ENCODE measurements around the gene FILIP1L.

FILIP1L gene

DNA sequence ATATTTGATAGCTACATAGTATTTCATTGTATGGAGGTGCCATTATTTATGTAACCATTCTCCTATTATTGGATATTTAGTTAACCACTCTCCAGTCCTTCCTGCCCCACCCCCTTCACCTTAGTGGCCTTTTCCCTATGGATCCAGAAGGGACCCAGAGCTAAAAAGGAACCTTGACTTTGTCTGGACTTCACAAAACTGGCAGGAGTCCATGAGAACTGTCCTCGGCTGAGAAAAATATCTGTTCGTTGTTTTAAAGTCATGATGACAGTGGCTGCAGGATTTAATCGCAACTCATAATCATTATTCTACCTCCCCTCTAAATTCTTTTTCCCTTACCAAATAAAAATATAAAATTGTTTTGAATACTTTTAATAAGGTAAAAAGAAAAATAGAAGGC lies 166.9 kb downstream of the FILIP1L start:
- no peaks in the 10 kb centered on the region for H3K9me3 ChIP-seq (ENCODE audit: control extremely low read depth in 1 of 5, control insufficient read depth in 4 of 5, insufficient read depth in 2 of 5, low read depth in 1 of 5, low read length in 4 of 5)
- POLR2A ChIA-PET: no interaction called here
- H3K4me3 ChIP-seq (ENCODE audit: control insufficient read depth in 1 of 7, extremely low read depth in 1 of 7, insufficient read depth in 4 of 7, low read depth in 2 of 7, low read length in 6 of 7): no peak overlapping the region
- WGBS (ENCODE audit: insufficient coverage): no CpG with 5 or more reads among the region's 3 CpGs
- H3K27me3 ChIP-seq (replicated peaks in 2 of 5; ENCODE audit: control insufficient read depth in 4 of 5, insufficient read depth in 5 of 5, low read length in 4 of 5): no peaks in the 10 kb centered on the region
- H3K4me1 ChIP-seq (ENCODE audit: control extremely low read depth in 1 of 4, control insufficient read depth in 4 of 4, insufficient read depth in 4 of 4, low read length in 3 of 4): peaks cover 0 to 18% (median 0%) of the 10 kb centered on the region in 4 experiments
- DNase-seq: no peak
- CTCF ChIA-PET: no interaction called here
- no peak overlapping the region for H3K27ac ChIP-seq (ENCODE audit: insufficient read depth in 1 of 2, low read depth in 1 of 2, low read length in 2 of 2, poor library complexity in 1 of 2, severe bottlenecking in 2 of 2)
- no peaks in the 10 kb centered on the region for H3K36me3 ChIP-seq (ENCODE audit: control insufficient read depth in 4 of 4, insufficient read depth in 4 of 4, low read length in 3 of 4)

DNA sequence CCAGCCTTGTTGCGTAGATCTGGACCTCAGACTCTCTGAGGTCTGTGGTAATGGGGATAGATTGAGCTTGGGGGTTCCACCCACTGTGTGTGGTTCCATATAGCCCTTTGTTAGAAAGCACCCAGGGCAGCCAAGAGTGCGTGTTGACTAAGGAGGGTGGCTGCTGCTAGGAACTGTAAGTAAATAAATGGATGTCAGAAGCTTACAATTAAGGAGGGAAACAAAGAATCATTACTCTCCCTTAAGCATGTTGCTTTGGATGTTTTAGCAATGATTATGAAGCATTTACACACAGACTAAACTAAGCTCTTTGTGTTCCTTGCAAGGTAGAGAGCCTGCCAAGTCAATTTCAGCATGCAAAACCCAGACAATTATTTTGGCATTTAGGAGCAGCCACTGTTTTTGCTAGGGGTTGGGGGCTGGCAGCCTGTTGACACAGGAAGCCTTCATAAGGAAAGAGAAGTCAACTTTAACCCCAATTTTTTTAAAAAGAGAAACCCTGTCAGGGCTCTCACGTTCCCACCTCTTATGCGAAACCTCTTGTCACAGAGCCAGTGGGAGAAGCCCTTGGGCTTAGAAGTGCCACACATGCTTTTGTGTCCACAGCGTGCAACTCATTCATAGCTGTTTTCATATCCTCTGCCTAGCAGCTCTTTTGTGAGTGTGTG lies 168.8 kb downstream of the FILIP1L start:
- peaks cover 0 to 11% (median 0%) of the 10 kb centered on the region in 4 experiments for H3K4me1 ChIP-seq (ENCODE audit: control extremely low read depth in 1 of 4, control insufficient read depth in 4 of 4, insufficient read depth in 4 of 4, low read length in 3 of 4)
- no peak for DNase-seq
- POLR2A ChIA-PET: no interaction called here
- 90% methylated on average over 3 of the region's 5 CpGs for WGBS (ENCODE audit: insufficient coverage)
- no peaks in the 10 kb centered on the region for H3K27me3 ChIP-seq (replicated peaks in 2 of 5; ENCODE audit: control insufficient read depth in 4 of 5, insufficient read depth in 5 of 5, low read length in 4 of 5)
- H3K36me3 ChIP-seq (ENCODE audit: control insufficient read depth in 4 of 4, insufficient read depth in 4 of 4, low read length in 3 of 4): no peaks in the 10 kb centered on the region
- no peaks in the 10 kb centered on the region for H3K9me3 ChIP-seq (ENCODE audit: control extremely low read depth in 1 of 5, control insufficient read depth in 4 of 5, insufficient read depth in 2 of 5, low read depth in 1 of 5, low read length in 4 of 5)
- no peak overlapping the region for H3K27ac ChIP-seq (ENCODE audit: insufficient read depth in 1 of 2, low read depth in 1 of 2, low read length in 2 of 2, poor library complexity in 1 of 2, severe bottlenecking in 2 of 2)
- CTCF ChIA-PET: interaction anchor here (1.0 to 1.7 kb wide), 3 partner anchors 10 to 39 kb away, joined by 3 to 4 read pairs (median 4); no protein-coding TSS in a partner anchor
- H3K4me3 ChIP-seq (ENCODE audit: control insufficient read depth in 1 of 7, extremely low read depth in 1 of 7, insufficient read depth in 4 of 7, low read depth in 2 of 7, low read length in 6 of 7): no peak overlapping the region

DNA sequence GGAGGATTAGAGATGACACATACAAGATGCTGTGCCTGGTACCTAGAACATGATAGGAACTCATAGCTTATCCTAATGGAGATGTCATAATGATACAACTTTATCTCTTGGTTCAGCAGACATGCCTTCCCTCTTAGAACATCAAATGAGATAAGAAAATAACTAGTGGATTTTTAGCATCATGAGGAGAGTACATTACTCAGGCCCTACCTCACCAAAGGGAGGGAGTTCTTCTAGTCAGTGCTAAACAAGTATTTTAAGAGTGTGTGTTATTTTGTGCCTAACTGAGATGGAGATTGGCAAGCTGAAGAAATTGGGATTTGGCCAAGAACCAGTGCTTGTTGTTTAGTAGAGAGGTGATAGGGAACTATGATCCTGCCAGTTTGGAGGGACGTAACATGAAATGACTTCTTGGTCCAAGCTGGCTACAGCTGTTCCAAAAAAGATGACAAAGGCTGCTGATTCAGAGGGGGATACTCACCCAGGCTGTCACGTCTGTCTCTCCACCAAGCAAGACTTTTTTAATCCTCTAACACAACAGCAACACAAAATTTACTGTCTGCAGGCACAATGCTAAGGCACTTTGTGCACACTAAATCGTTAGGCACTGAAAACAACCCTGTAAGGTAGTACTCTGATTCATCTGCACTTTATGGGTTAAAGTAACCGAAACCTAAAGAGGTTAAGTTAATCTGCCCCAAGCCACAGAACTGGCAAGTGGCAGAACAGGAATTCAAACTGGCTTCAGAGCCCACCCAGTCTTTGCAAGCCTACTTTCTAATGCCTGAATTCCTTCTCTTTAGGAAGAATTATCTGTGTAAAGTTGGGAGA lies 170.2 kb downstream of the FILIP1L start:
- WGBS (ENCODE audit: insufficient coverage): 100% methylated on average over 4 of the region's 4 CpGs
- ChIA-PET CTCF (no interaction called here), POLR2A (no interaction called here)
- H3K4me3 ChIP-seq (ENCODE audit: control insufficient read depth in 1 of 7, extremely low read depth in 1 of 7, insufficient read depth in 4 of 7, low read depth in 2 of 7, low read length in 6 of 7): no peak overlapping the region
- peaks cover 0 to 10% (median 0%) of the 10 kb centered on the region in 4 experiments for H3K4me1 ChIP-seq (ENCODE audit: control extremely low read depth in 1 of 4, control insufficient read depth in 4 of 4, insufficient read depth in 4 of 4, low read length in 3 of 4)
- H3K27ac ChIP-seq (ENCODE audit: insufficient read depth in 1 of 2, low read depth in 1 of 2, low read length in 2 of 2, poor library complexity in 1 of 2, severe bottlenecking in 2 of 2): no peak overlapping the region
- H3K9me3 ChIP-seq (ENCODE audit: control extremely low read depth in 1 of 5, control insufficient read depth in 4 of 5, insufficient read depth in 2 of 5, low read depth in 1 of 5, low read length in 4 of 5): no peaks in the 10 kb centered on the region
- no peaks in the 10 kb centered on the region for H3K36me3 ChIP-seq (ENCODE audit: control insufficient read depth in 4 of 4, insufficient read depth in 4 of 4, low read length in 3 of 4)
- DNase-seq: no peak
- no peaks in the 10 kb centered on the region for H3K27me3 ChIP-seq (replicated peaks in 2 of 5; ENCODE audit: control insufficient read depth in 4 of 5, insufficient read depth in 5 of 5, low read length in 4 of 5)

DNA sequence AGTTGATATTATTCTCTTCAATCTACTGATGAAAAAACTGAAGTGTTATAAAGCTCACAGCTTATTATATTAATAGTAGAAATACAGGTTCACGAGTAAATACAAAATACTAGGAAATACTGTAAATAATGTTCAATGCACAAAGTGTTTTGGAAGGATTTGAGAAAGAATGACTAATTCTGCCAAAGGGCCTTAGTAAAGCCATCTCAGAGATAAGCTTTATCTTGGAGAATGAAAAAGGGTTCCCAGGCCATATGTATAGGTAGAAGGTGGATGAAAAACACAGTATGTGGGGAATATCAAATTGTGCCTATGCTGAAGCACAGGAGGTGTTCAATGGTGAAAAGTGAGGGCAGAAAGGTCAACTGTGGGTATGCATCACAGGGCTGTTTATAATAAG lies 173.1 kb downstream of the FILIP1L start:
- H3K4me1 ChIP-seq (ENCODE audit: control extremely low read depth in 1 of 4, control insufficient read depth in 4 of 4, insufficient read depth in 4 of 4, low read length in 3 of 4): peaks cover 0 to 27% (median 2%) of the 10 kb centered on the region in 4 experiments
- no peaks in the 10 kb centered on the region for H3K27me3 ChIP-seq (replicated peaks in 2 of 5; ENCODE audit: control insufficient read depth in 4 of 5, insufficient read depth in 5 of 5, low read length in 4 of 5)
- H3K27ac ChIP-seq (ENCODE audit: insufficient read depth in 1 of 2, low read depth in 1 of 2, low read length in 2 of 2, poor library complexity in 1 of 2, severe bottlenecking in 2 of 2): no peak overlapping the region
- no peaks in the 10 kb centered on the region for H3K9me3 ChIP-seq (ENCODE audit: control extremely low read depth in 1 of 5, control insufficient read depth in 4 of 5, insufficient read depth in 2 of 5, low read depth in 1 of 5, low read length in 4 of 5)
- POLR2A ChIA-PET: no interaction called here
- CTCF ChIA-PET: interaction anchor here (0.6 kb wide), 1 partner anchor 118 kb away, joined by 3 read pairs; no protein-coding TSS in a partner anchor
- WGBS (ENCODE audit: insufficient coverage): no CpG with 5 or more reads among the region's 1 CpG
- H3K36me3 ChIP-seq (ENCODE audit: control insufficient read depth in 4 of 4, insufficient read depth in 4 of 4, low read length in 3 of 4): no peaks in the 10 kb centered on the region
- no peak overlapping the region for H3K4me3 ChIP-seq (ENCODE audit: control insufficient read depth in 1 of 7, extremely low read depth in 1 of 7, insufficient read depth in 4 of 7, low read depth in 2 of 7, low read length in 6 of 7)
- DNase-seq: no peak

DNA sequence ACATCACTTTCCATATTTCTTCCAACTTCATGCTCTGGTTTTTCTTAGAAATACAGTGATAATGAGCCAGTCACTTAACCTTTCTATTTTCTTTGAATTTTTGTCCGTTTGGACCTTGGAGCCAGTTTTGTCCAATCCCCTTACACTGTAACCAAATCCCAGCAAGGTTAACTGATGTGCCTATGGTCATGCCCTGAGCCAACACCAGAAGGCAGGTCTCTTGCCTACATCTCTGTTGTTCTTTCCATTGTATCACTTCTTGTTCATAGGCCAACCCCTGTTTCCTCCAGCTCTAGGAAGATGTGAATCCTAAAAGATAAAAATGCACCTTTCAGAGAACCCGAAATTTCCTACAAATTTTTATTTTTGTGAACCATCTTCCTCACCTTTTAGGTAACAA lies 174.0 kb downstream of the FILIP1L start:
- H3K27ac ChIP-seq (ENCODE audit: insufficient read depth in 1 of 2, low read depth in 1 of 2, low read length in 2 of 2, poor library complexity in 1 of 2, severe bottlenecking in 2 of 2): no peak overlapping the region
- peaks cover 0 to 24% (median 2%) of the 10 kb centered on the region in 4 experiments for H3K4me1 ChIP-seq (ENCODE audit: control extremely low read depth in 1 of 4, control insufficient read depth in 4 of 4, insufficient read depth in 4 of 4, low read length in 3 of 4)
- no peaks in the 10 kb centered on the region for H3K27me3 ChIP-seq (replicated peaks in 2 of 5; ENCODE audit: control insufficient read depth in 4 of 5, insufficient read depth in 5 of 5, low read length in 4 of 5)
- no peak for DNase-seq
- H3K36me3 ChIP-seq (ENCODE audit: control insufficient read depth in 4 of 4, insufficient read depth in 4 of 4, low read length in 3 of 4): no peaks in the 10 kb centered on the region
- WGBS (ENCODE audit: insufficient coverage): 95% methylated on average over 2 of the region's 2 CpGs
- H3K4me3 ChIP-seq (ENCODE audit: control insufficient read depth in 1 of 7, extremely low read depth in 1 of 7, insufficient read depth in 4 of 7, low read depth in 2 of 7, low read length in 6 of 7): no peak overlapping the region
- CTCF ChIA-PET: interaction anchor here (0.6 to 1.7 kb wide), 2 partner anchors 9 to 118 kb away, joined by 3 to 5 read pairs; no protein-coding TSS in a partner anchor
- POLR2A ChIA-PET: no interaction called here
- peaks cover 0 to under 1% (median 0%) of the 10 kb centered on the region in 5 experiments for H3K9me3 ChIP-seq (ENCODE audit: control extremely low read depth in 1 of 5, control insufficient read depth in 4 of 5, insufficient read depth in 2 of 5, low read depth in 1 of 5, low read length in 4 of 5)

DNA sequence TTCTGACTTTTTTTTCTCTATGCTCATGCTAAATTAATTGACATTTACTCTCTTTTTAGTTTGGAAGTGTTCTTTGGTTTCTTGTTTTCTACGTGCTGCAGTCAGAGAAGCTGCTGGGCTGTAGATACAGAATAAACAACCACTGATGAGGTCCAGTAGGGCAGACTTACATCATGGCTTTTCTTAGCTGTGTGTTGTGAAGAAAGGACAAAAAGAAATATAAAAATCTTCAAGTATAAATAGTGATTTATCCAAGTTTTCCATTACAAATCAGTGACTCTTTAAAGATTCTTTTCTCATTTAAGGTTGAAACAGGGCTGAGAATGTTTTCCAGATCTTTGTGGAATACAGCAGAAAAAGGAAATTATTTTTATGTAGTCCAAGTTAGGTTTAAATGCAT lies 174.4 kb downstream of the FILIP1L start:
- H3K27me3 ChIP-seq (replicated peaks in 2 of 5; ENCODE audit: control insufficient read depth in 4 of 5, insufficient read depth in 5 of 5, low read length in 4 of 5): no peaks in the 10 kb centered on the region
- H3K36me3 ChIP-seq (ENCODE audit: control insufficient read depth in 4 of 4, insufficient read depth in 4 of 4, low read length in 3 of 4): no peaks in the 10 kb centered on the region
- WGBS (ENCODE audit: insufficient coverage): no CpG with 5 or more reads among the region's 1 CpG
- H3K4me3 ChIP-seq (ENCODE audit: control insufficient read depth in 1 of 7, extremely low read depth in 1 of 7, insufficient read depth in 4 of 7, low read depth in 2 of 7, low read length in 6 of 7): no peak overlapping the region
- DNase-seq: no peak
- H3K9me3 ChIP-seq (ENCODE audit: control extremely low read depth in 1 of 5, control insufficient read depth in 4 of 5, insufficient read depth in 2 of 5, low read depth in 1 of 5, low read length in 4 of 5): peaks cover 0 to 1% (median 0%) of the 10 kb centered on the region in 5 experiments
- ChIA-PET POLR2A (no interaction called here), CTCF (interaction anchor here (1.3 to 1.7 kb wide), 2 partner anchors 9 to 45 kb away, joined by 3 to 5 read pairs; no protein-coding TSS in a partner anchor)
- H3K27ac ChIP-seq (ENCODE audit: insufficient read depth in 1 of 2, low read depth in 1 of 2, low read length in 2 of 2, poor library complexity in 1 of 2, severe bottlenecking in 2 of 2): no peak overlapping the region
- peaks cover 0 to 19% (median 2%) of the 10 kb centered on the region in 4 experiments for H3K4me1 ChIP-seq (ENCODE audit: control extremely low read depth in 1 of 4, control insufficient read depth in 4 of 4, insufficient read depth in 4 of 4, low read length in 3 of 4)

All from common myeloid progenitor, CD34-positive (primary cell).